HepG2 (cell line): ENCODE data around the gene ABHD2. TPM values are rescaled to one million over a fixed set of nuclear protein-coding genes. Genes with fewer than 3 reads are reported as not detected.
A peak's percentile ranks its signal among the peaks of the same experiment; 100 is the strongest.
"Not testable (repeated sequence)": the region's sequence is repeated elsewhere in the genome, so short reads cannot be mapped to it uniquely, and the experiment has no call there.

Experiments
- ATAC-seq: fragments of 200-7000 bp; cut with Tn5 transposase; 3 replicates; pipeline ENCODE4 v1.9.1; 2020; ENCODE audit warnings: mild to moderate bottlenecking, moderate library complexity
- BruUV-seq: library from RNA; stranded (reverse); fragments of 400-500 nt; replicated peaks from 2 replicates; lab custom pipeline; 2021; lab: Mats Ljungman, UMichigan
- CTCF ChIA-PET: fragments of 300-600 bp; formaldehyde crosslinking; extraction: SDS; loops from one replicate; lab custom pipeline; 2021; ENCODE audit warnings: low total read pairs, inconsistent platforms, low intra/inter-chr PET ratio; lab: Yijun Ruan, JAX
- POLR2A ChIA-PET: fragments of 350-600 bp; sonication (Branson Sonifier 250); formaldehyde crosslinking; loops from one replicate; lab custom pipeline; 2020; ENCODE audit warnings: antibody characterized with exemption, inconsistent platforms; lab: Yijun Ruan, JAX
- DNase-seq: peaks from one replicate; pipeline ENCODE4 v3.0.0-alpha.2; 2015; ENCODE audit warnings: low spot score
- FAIRE-seq: peaks from 3 replicates; lab custom pipeline; 2011; peaks lifted over from hg19 to GRCh38; lab: Jason Lieb, UNC
- H2AFZ ChIP-seq: one replicate; pipeline ENCODE4 v1.6.1; 2011; ENCODE audit warnings: low read length, inconsistent platforms
- H3K27ac ChIP-seq: fragments of 300-600 bp; 3 replicates; pipeline ENCODE4 v1.8.0; 2011; ENCODE audit warnings: mixed run types, mild to moderate bottlenecking, mixed read lengths, low read length, inconsistent platforms; ENCODE audit not compliant: insufficient read depth; ENCODE audit errors: extremely low read length
- H3K27me3 ChIP-seq, 2 experiments: fragments of 200-600 bp in 1 of 2; 2 replicates in 1 of 2; 3 replicates in 1 of 2; pipeline versions ENCODE4 v1.6.0 to v1.8.0; 2011; ENCODE audit warnings: low read length in 2 of 2, mild to moderate bottlenecking in 2 of 2, moderate library complexity in 2 of 2, inconsistent platforms in 1 of 2; ENCODE audit not compliant: insufficient read depth in 2 of 2, control insufficient read depth in 1 of 2
- H3K36me3 ChIP-seq, 2 experiments: fragments of 200-600 bp in 1 of 2; replicated peaks in 1 of 2; 2 replicates in 1 of 2; 3 replicates in 1 of 2; pipeline versions ENCODE4 v1.5.1 to v1.8.0; 2011; ENCODE audit warnings: low read length in 2 of 2, inconsistent platforms in 1 of 2; ENCODE audit not compliant: insufficient read depth in 2 of 2, control insufficient read depth in 1 of 2
- H3K4me1 ChIP-seq: 2 replicates; pipeline ENCODE4 v1.5.1; 2012; ENCODE audit warnings: low read length, inconsistent platforms; ENCODE audit not compliant: insufficient read depth
- H3K4me2 ChIP-seq: 2 replicates; pipeline ENCODE4 v1.6.0; 2011; ENCODE audit warnings: low read depth, low read length, inconsistent platforms
- H3K4me3 ChIP-seq, 3 experiments: fragments of 200-600 bp in 1 of 3; sonication (generic), shearing (Covaris generic) in 1 of 3; replicated peaks in 1 of 3; 2 replicates each; pipeline ENCODE4 v1.5.1; 2011 to 2016; ENCODE audit warnings: low read length in 3 of 3, inconsistent platforms in 2 of 3, low read depth in 2 of 3, mild to moderate bottlenecking in 2 of 3, control low read depth in 1 of 3, mixed read lengths in 1 of 3; ENCODE audit not compliant: insufficient read depth in 1 of 3
- H3K79me2 ChIP-seq: one replicate; pipeline ENCODE4 v1.6.1; 2011; ENCODE audit warnings: low read length, inconsistent platforms; ENCODE audit not compliant: insufficient read depth
- H3K9ac ChIP-seq: 2 replicates; pipeline ENCODE4 v1.6.0; 2011; ENCODE audit warnings: mild to moderate bottlenecking, low read depth, low read length, inconsistent platforms; ENCODE audit not compliant: insufficient read depth
- H3K9me3 ChIP-seq: 2 replicates; pipeline ENCODE4 v1.5.1; 2012; ENCODE audit warnings: mild to moderate bottlenecking, low read length
- H4K20me1 ChIP-seq: 2 replicates; pipeline ENCODE4 v1.6.0; 2011; ENCODE audit warnings: inconsistent platforms, mild to moderate bottlenecking, low read length, moderate library complexity; ENCODE audit not compliant: insufficient read depth
- HNRNPK ChIP-seq: fragments of 200-400 bp; formaldehyde crosslinking; IDR thresholded peaks from 2 replicates; pipeline ENCODE4 v1.6.1; 2018; ENCODE audit warnings: low read length, low read depth, moderate library complexity, mild to moderate bottlenecking; ENCODE audit not compliant: poor library complexity, severe bottlenecking
- RBM39 ChIP-seq: fragments of 200-400 bp; formaldehyde crosslinking; IDR thresholded peaks from one replicate; pipeline ENCODE4 v1.6.1; 2018; ENCODE audit warnings: antibody characterized with exemption, mild to moderate bottlenecking, low read depth, low read length; ENCODE audit not compliant: poor library complexity, severe bottlenecking
- RNF2 ChIP-seq: fragments of 450-650 bp; conservative IDR thresholded peaks from 2 replicates; pipeline ENCODE4 v1.6.1; 2016; ENCODE audit warnings: low read depth
- SOX13 ChIP-seq, 3 experiments: fragments of 450-650 bp in 1 of 3; sonication (generic) in 1 of 3; formaldehyde crosslinking in 1 of 3; IDR thresholded peaks in 2 of 3; conservative IDR thresholded peaks in 1 of 3; 2 replicates each; pipeline versions ENCODE4 v1.5.0 to v1.6.1; 2016 to 2020; ENCODE audit warnings: antibody characterized with exemption in 1 of 3, mild to moderate bottlenecking in 1 of 3, missing compliant biosample characterization in 1 of 3, missing genetic modification reagents in 1 of 3, moderate library complexity in 1 of 3
- SRSF9 ChIP-seq: fragments of 200-400 bp; formaldehyde crosslinking; IDR thresholded peaks from 2 replicates; pipeline ENCODE4 v1.6.1; 2018; ENCODE audit warnings: borderline replicate concordance, mild to moderate bottlenecking, low read depth, low read length; ENCODE audit not compliant: insufficient read depth, poor library complexity, severe bottlenecking
- ZFP82 ChIP-seq: sonication (generic); formaldehyde crosslinking; IDR thresholded peaks from 2 replicates; pipeline ENCODE4 v1.5.1; 2020; ENCODE audit warnings: mild to moderate bottlenecking, missing genetic modification reagents, borderline replicate concordance
- ZNF3 ChIP-seq: IDR thresholded peaks from 2 replicates; pipeline ENCODE4 v1.7.0; 2017; ENCODE audit warnings: inconsistent platforms
- ZNF761 ChIP-seq: sonication (generic); formaldehyde crosslinking; conservative IDR thresholded peaks from 2 replicates; pipeline ENCODE4 v1.4.0; 2020; ENCODE audit warnings: mild to moderate bottlenecking, missing genetic modification reagents
- ZNF776 ChIP-seq: sonication (generic); formaldehyde crosslinking; IDR thresholded peaks from 2 replicates; pipeline ENCODE4 v1.4.0; 2020; ENCODE audit warnings: mild to moderate bottlenecking, missing genetic modification reagents
- ZNF780A ChIP-seq: sonication (generic); formaldehyde crosslinking; IDR thresholded peaks from 2 replicates; pipeline ENCODE4 v1.8.0; 2022; ENCODE audit warnings: mild to moderate bottlenecking, missing genetic modification reagents, moderate library complexity
- ZSCAN5A ChIP-seq: sonication (generic); formaldehyde crosslinking; IDR thresholded peaks from 2 replicates; pipeline ENCODE4 v1.8.0; 2022; ENCODE audit warnings: mild to moderate bottlenecking, missing genetic modification reagents, borderline replicate concordance
- WGBS: methylation state at CpG from one replicate; pipeline ENCODE4 v1.1.6; 2017; ENCODE audit warnings: low lambda C conversion rate; 5-methylcytosine and 5-hydroxymethylcytosine counted together
- in situ Hi-C: cut with HindIII; loops from 2 replicates; pipeline ENCODE4 v1.10.0; 2017; ENCODE audit warnings: low pct_unique_long_range_greater_than_20kb; ENCODE audit not compliant: extremely low pct_ligation_motif_present
- intact Hi-C: fragments of 100-400 bp; cut with micrococcal nuclease; formaldehyde crosslinking; loops from one replicate; pipeline ENCODE4 v1.10.0; 2022; ENCODE audit not compliant: unreplicated experiment
- polyA plus RNA-seq, 8 experiments: library from polyadenylated mRNA; depleted of rRNA in 3 of 8; stranded (reverse) in 7 of 8; unstranded in 1 of 8; fragments of >200 nt; fragmentation: Illumina TruSeq in 4 of 8; extraction: Trizol in 4 of 8; gene quantifications; 2 replicates each; pipeline versions ENCODE4 v1.2.1 to v1.2.3, GENCODE V29; 2011 to 2016; ENCODE audit warnings: low read depth in 4 of 8, missing spikeins in 1 of 8, mixed read lengths in 1 of 8; ENCODE audit not compliant: insufficient read depth in 1 of 8
- total RNA-seq, 5 experiments: library from RNA; depleted of rRNA; stranded (reverse); fragments of >200 nt; fragmentation: Illumina TruSeq; extraction: Trizol; gene quantifications; 2 replicates each; pipeline ENCODE4 v1.2.3, GENCODE V29; 2016; ENCODE audit warnings: low read depth in 1 of 5

Gene ABHD2
- total and polyA plus RNA-seq, 2 of the 13 experiments (the other 11 are each of a cell fraction or from before 2014, with no cell fraction given): 14.8 to 22.4 TPM

- POLR2A ChIA-PET, ATAC-seq, CTCF ChIA-PET, H4K20me1 ChIP-seq, H3K27ac ChIP-seq, BruUV-seq, FAIRE-seq, DNase-seq, H2AFZ ChIP-seq, H3K36me3 ChIP-seq, H3K4me2 ChIP-seq, intact Hi-C loops, H3K9ac ChIP-seq, H3K4me3 ChIP-seq: not testable (repeated sequence)
- TF ChIP-seq RNF2 (0 out of 2 replicates have a peak, but pooled peaks have one; percentile 26), ZNF761 (CRISPR knock-in tag) (peak; percentile 99)
- H3K4me1 ChIP-seq: peaks cover 11% of the 10 kb centered on the region
- WGBS: 50% methylated on average over 11 of the region's 12 CpGs
- peaks cover 0 to 14% of the 10 kb centered on the region in 2 experiments; a peak in 4 of 5 replicates for H3K27me3 ChIP-seq
- H3K79me2 ChIP-seq: peaks cover 11% of the 10 kb centered on the region
- in situ Hi-C loops: loop anchor here (5.0 kb wide), 1 partner anchor 33 kb away; no protein-coding TSS in a partner anchor
- H3K9me3 ChIP-seq: peaks cover 11% of the 10 kb centered on the region; the same call in 1 of the 2 replicates
These were observed 151.9 kb downstream of the ABHD2 start for GRCh38 chr15:89239883-89240810.

GRCh38 chr15:89243046-89243690, 154.9 kb downstream of the ABHD2 start:
- Histone ChIP-seq H2AFZ (peak overlapping the region; percentile 57), H3K4me3 (peak overlapping the region; percentile 86 to 87 (median 86)), H3K4me1 (peaks cover 22% of the 10 kb centered on the region), H4K20me1 (no peaks in the 10 kb centered on the region), H3K4me2 (peak overlapping the region; percentile 96), H3K9ac (peak overlapping the region; percentile 57), H3K27ac (no peak overlapping the region), H3K79me2 (peaks cover 29% of the 10 kb centered on the region), H3K27me3 (peaks cover 0 to 14% of the 10 kb centered on the region in 2 experiments; a peak in 4 of 5 replicates), H3K36me3 (peaks cover 0 to 3% of the 10 kb centered on the region in 2 experiments; a peak in 2 of 5 replicates), H3K9me3 (peaks cover 11% of the 10 kb centered on the region; the same call in 1 of the 2 replicates)
- TSS peak; percentile 75 for BruUV-seq
- intact Hi-C loops (loop anchor here (1.0 kb wide), 1 partner anchor 91 kb away; the partner anchor contains the start of gene POLG), in situ Hi-C loops (loop anchor here (5.0 kb wide), 1 partner anchor 36 kb away; no protein-coding TSS in a partner anchor)
- DNase-seq (no peak), FAIRE-seq (no peak), ATAC-seq (no peak)
- ChIA-PET POLR2A (interaction anchor here (0.7 to 1.3 kb wide), 2 partner anchors 13 to 37 kb away, joined by 3 read pairs; no protein-coding TSS in a partner anchor), CTCF (interaction anchor here (1.5 kb wide), 1 partner anchor 36 kb away, joined by 4 read pairs; no protein-coding TSS in a partner anchor)
- 33% methylated on average over 20 of the region's 20 CpGs for WGBS
- peak; percentile 37; the same call in 1 of the 2 replicates for TF ChIP-seq ZFP82
- TF ChIP-seq ZNF3 (CRISPR knock-in tag): 0 out of 2 replicates have a peak, but pooled peaks have one; percentile 26
- 0 out of 2 replicates have a peak, but pooled peaks have one; percentile 3 for TF ChIP-seq ZNF776 (CRISPR knock-in tag)
- TF ChIP-seq ZNF780A (CRISPR knock-in tag): 0 out of 2 replicates have a peak, but pooled peaks have one; percentile 29
- TF ChIP-seq ZSCAN5A (CRISPR knock-in tag): 0 out of 2 replicates have a peak, but pooled peaks have one; percentile 7
- no peak for TF ChIP-seq HNRNPK
- no peak for TF ChIP-seq SRSF9
- TF ChIP-seq RBM39: no peak
- TF ChIP-seq SOX13 (IDR thresholded peaks at IDR 0.05): 0 out of 2 replicates have a peak, but pooled peaks have one; percentile 12
- TF ChIP-seq SOX13 (CRISPR knock-in tag; conservative IDR thresholded peaks at IDR 0.05 in 1 of 2, IDR thresholded peaks at IDR 0.05 in 1 of 2): no peak
